Measurements from ENCODE around the gene C19orf73. TPM values are rescaled to one million over a fixed set of nuclear protein-coding genes. Genes with fewer than 3 reads are reported as not detected.

C19orf73 gene
- total RNA-seq, 1 experiment from 2014 or later = 2.2 TPM

DNA sequence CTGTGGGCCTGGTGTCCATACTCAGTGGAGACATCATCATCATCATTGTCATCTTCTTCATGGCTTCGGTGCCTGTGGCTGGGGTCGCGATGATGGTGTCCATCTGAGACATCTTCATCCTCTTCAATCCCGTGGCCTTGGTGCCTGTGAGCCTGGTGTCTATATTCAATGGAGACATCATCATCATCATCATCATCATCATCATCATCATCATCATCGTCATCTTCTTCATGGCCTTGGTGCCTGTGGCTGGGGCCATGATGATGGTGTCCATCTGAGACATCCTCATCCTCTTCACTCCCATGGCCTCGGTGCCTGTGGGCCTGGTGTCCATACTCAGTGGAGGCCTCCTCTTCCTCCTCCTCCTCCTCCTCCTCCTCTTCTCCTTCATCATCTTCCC lies 35.3 kb upstream of the C19orf73 start:
- H3K9me3 ChIP-seq (ENCODE audit: control insufficient read depth in 1 of 2, insufficient read depth in 1 of 2, low read depth in 1 of 2, low read length in 2 of 2) = no peaks in the 10 kb centered on the region
- H3K4me1 ChIP-seq (ENCODE audit: control insufficient read depth in 1 of 2, insufficient read depth in 2 of 2, low read length in 2 of 2) = peaks cover 19 to 47% of the 10 kb centered on the region in 2 experiments
- H3K27ac ChIP-seq (ENCODE audit: low read depth, low read length) = no peak overlapping the region
- H3K9me2 ChIP-seq (ENCODE audit: insufficient read depth) = no peaks in the 10 kb centered on the region
- no peak for TF ChIP-seq SIN3A (IDR thresholded peaks at IDR 0.05; ENCODE audit: low read depth)
- TF ChIP-seq POLR2A (IDR thresholded peaks at IDR 0.05; ENCODE audit: borderline replicate concordance, extremely low read depth, insufficient read depth, insufficient read length) = no peak
- TF ChIP-seq, protein P1, sequence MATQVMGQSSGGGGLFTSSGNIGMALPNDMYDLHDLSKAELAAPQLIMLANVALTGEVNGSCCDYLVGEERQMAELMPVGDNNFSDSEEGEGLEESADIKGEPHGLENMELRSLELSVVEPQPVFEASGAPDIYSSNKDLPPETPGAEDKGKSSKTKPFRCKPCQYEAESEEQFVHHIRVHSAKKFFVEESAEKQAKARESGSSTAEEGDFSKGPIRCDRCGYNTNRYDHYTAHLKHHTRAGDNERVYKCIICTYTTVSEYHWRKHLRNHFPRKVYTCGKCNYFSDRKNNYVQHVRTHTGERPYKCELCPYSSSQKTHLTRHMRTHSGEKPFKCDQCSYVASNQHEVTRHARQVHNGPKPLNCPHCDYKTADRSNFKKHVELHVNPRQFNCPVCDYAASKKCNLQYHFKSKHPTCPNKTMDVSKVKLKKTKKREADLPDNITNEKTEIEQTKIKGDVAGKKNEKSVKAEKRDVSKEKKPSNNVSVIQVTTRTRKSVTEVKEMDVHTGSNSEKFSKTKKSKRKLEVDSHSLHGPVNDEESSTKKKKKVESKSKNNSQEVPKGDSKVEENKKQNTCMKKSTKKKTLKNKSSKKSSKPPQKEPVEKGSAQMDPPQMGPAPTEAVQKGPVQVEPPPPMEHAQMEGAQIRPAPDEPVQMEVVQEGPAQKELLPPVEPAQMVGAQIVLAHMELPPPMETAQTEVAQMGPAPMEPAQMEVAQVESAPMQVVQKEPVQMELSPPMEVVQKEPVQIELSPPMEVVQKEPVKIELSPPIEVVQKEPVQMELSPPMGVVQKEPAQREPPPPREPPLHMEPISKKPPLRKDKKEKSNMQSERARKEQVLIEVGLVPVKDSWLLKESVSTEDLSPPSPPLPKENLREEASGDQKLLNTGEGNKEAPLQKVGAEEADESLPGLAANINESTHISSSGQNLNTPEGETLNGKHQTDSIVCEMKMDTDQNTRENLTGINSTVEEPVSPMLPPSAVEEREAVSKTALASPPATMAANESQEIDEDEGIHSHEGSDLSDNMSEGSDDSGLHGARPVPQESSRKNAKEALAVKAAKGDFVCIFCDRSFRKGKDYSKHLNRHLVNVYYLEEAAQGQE (IDR thresholded peaks at IDR 0.05; ENCODE audit: low read depth) = no peak
- TF ChIP-seq YY1 (IDR thresholded peaks at IDR 0.05; ENCODE audit: extremely low read depth, insufficient replicate concordance, low read depth, low read length) = no peak
- no peak for TF ChIP-seq EGR1 (IDR thresholded peaks at IDR 0.05; ENCODE audit: low read depth)
- TF ChIP-seq TCF7L2 (IDR thresholded peaks at IDR 0.05; ENCODE audit: borderline replicate concordance, extremely low read depth, insufficient read depth, insufficient read length) = no peak
- no peak for TF ChIP-seq ELF1 (IDR thresholded peaks at IDR 0.05; ENCODE audit: borderline replicate concordance, low read depth)
- no peaks in the 10 kb centered on the region for H4K20me1 ChIP-seq (ENCODE audit: insufficient read depth)
- no peaks in the 10 kb centered on the region for H3K36me3 ChIP-seq (ENCODE audit: control insufficient read depth in 1 of 2, insufficient read depth in 2 of 2, low read length in 2 of 2)
- ATAC-seq (no peak), DNase-seq (ENCODE audit: low read depth, low spot score) (no peak)
- ChIA-PET RAD21 (ENCODE audit: low non-redundant PET in 1 of 2, low total read pairs in 2 of 2, uncharacterized antibody in 2 of 2, unreplicated experiment in 2 of 2) (no interaction called here), POLR2A (no interaction called here), CTCF (no interaction called here)
- peaks cover 8% of the 10 kb centered on the region for H3K79me2 ChIP-seq (ENCODE audit: insufficient read depth, low read length)
- intact Hi-C loops (cut with micrococcal nuclease) = no loop called here
- H3K4me2 ChIP-seq (ENCODE audit: low read length) = no peak overlapping the region
- no peak overlapping the region for H2AFZ ChIP-seq (ENCODE audit: low read depth, low read length, poor library complexity, severe bottlenecking)
- H3K9ac ChIP-seq (ENCODE audit: low read length) = no peak overlapping the region
- no peak overlapping the region for H3K4me3 ChIP-seq (replicated peaks in 1 of 2; ENCODE audit: low read depth in 1 of 2, low read length in 2 of 2)
- no TSS peak for BruUV-seq (replicated peaks)
- no peaks in the 10 kb centered on the region for H3K27me3 ChIP-seq (ENCODE audit: insufficient read depth, low read length)
